Stomach smooth muscle (tissue), 2 donors: ENCODE measurements around the gene TGM3.

Experiments
- H3K27ac ChIP-seq: one replicate; pipeline ENCODE4 v1.7.0; 2013; ENCODE audit warnings: mild to moderate bottlenecking, low read length, inconsistent platforms
- H3K27me3 ChIP-seq, 2 donors: one replicate each; pipeline ENCODE4 v1.7.0; 2013; ENCODE audit warnings: low read length in 2 of 2; ENCODE audit not compliant: insufficient read depth in 2 of 2, control insufficient read depth in 1 of 2
- H3K36me3 ChIP-seq, 2 donors: one replicate each; pipeline ENCODE4 v1.7.0; 2013; ENCODE audit warnings: low read length in 2 of 2; ENCODE audit not compliant: control insufficient read depth in 2 of 2, insufficient read depth in 2 of 2
- H3K4me1 ChIP-seq: one replicate; pipeline ENCODE4 v1.7.0; 2013; ENCODE audit warnings: low read length; ENCODE audit not compliant: control insufficient read depth, insufficient read depth
- H3K4me3 ChIP-seq, 2 donors: one replicate each; pipeline ENCODE4 v1.7.0; 2013; ENCODE audit warnings: low read length in 2 of 2
- H3K9ac ChIP-seq, 2 donors: one replicate each; pipeline ENCODE4 v1.7.0; 2013; ENCODE audit warnings: low read length in 2 of 2, mild to moderate bottlenecking in 1 of 2
- H3K9me3 ChIP-seq, 2 donors: one replicate each; pipeline ENCODE4 v1.7.0; 2013; ENCODE audit warnings: low read length in 2 of 2; ENCODE audit not compliant: control insufficient read depth in 2 of 2
- donor health status: healthy.
- donor health status: Pancreatic carcinoma.

Gene TGM3, protein sequence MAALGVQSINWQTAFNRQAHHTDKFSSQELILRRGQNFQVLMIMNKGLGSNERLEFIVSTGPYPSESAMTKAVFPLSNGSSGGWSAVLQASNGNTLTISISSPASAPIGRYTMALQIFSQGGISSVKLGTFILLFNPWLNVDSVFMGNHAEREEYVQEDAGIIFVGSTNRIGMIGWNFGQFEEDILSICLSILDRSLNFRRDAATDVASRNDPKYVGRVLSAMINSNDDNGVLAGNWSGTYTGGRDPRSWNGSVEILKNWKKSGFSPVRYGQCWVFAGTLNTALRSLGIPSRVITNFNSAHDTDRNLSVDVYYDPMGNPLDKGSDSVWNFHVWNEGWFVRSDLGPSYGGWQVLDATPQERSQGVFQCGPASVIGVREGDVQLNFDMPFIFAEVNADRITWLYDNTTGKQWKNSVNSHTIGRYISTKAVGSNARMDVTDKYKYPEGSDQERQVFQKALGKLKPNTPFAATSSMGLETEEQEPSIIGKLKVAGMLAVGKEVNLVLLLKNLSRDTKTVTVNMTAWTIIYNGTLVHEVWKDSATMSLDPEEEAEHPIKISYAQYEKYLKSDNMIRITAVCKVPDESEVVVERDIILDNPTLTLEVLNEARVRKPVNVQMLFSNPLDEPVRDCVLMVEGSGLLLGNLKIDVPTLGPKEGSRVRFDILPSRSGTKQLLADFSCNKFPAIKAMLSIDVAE

DNA sequence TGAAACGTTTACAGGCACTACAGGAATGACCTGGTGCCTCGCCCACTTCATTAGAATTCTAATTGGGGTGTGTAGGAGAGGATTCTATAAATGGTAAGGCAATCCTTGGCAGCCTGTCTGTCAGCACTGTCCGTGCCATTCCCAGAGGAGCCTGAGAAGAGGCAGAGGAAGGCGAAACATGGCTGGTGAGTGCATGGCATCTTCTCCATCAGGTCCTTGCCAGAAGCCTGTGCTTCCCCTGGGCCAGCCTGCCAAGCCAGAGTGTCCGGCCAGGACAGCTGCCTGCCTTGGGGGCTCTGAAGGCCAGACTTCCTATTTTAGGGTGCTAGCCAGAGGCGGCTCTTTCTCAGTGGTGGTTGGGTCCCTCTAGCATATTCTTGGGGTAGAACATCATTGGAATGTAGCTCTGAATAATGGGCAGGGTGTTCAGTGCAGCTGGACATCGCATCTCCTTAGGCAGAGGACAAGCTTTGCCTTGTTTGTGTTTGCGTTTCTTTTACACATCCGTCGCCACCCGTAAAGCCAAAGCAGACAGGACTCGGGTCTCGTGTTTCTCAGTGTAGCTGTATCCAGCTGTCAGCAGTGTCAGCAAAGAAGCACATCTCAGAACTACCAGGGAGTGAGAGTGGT, at the start of gene TGM3:
Gene TGM3, plus strand, starts transcription at position 116 of the 630 bp plus-strand sequence. Its CDS starts 63 bp downstream, at position 179.
- H3K9ac ChIP-seq: no peak within 1 kb of the TSS
- no peak within 1 kb of the TSS for H3K4me3 ChIP-seq
- H3K27me3 ChIP-seq: peaks cover 0 to 3% of the 10 kb centered on the region in 2 donors
- no peaks in the 10 kb centered on the region for H3K9me3 ChIP-seq
- H3K36me3 ChIP-seq: no peaks in the 10 kb centered on the region
- H3K4me1 ChIP-seq: no peaks in the 10 kb centered on the region
- H3K27ac ChIP-seq: no peak within 1 kb of the TSS

DNA sequence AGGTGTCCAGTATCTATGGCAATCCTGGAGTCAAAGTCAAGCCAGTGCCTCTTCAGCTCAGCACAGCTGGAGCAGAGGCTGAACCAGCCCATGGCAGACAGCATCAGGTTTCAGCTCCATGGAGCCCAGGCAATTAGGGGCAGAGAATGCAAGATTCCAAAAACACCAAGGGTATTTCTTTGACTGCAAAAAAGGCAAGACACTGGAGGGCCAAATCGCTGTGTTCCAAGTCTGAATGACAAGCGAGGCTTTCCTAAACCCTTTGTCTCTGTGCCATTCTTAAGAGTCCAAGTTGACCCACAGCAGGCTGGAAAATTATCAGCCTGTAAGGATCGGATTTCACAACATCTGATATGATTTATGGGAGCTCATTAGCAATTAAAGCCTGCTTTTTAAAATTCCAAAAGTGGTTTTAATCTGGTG, 49.7 kb upstream of the TGM3 start:
- H3K4me1 ChIP-seq: no peaks in the 10 kb centered on the region
- H3K9ac ChIP-seq: no peak overlapping the region
- peaks cover 0 to 4% of the 10 kb centered on the region in 2 donors for H3K27me3 ChIP-seq
- no peaks in the 10 kb centered on the region for H3K9me3 ChIP-seq
- no peaks in the 10 kb centered on the region for H3K36me3 ChIP-seq
- no peak overlapping the region for H3K27ac ChIP-seq
- H3K4me3 ChIP-seq: no peak overlapping the region

DNA sequence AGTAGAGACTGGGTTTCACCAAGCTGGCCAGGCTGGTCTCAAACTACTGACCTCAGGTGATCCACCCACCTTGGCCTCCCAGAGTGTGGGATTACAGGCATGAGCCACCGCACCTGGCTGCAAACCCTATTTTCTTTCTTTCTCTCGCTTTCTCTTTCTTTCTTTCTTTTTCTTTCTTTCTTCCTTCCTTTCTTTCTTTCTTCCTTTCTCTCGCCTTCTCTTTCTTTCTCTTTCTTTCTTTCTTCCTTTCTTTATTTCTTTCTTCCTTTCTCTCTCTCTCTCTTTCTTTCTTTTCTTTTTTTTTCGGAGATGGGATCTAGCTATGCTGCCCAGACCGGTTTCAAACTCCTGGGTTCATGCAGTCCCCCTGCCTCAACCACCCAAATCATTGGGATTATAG, 47.0 kb upstream of the TGM3 start:
- Histone ChIP-seq H3K9me3 (no peaks in the 10 kb centered on the region), H3K27ac (no peak overlapping the region), H3K9ac (no peak overlapping the region), H3K36me3 (no peaks in the 10 kb centered on the region), H3K4me3 (no peak overlapping the region), H3K4me1 (no peaks in the 10 kb centered on the region), H3K27me3 (peaks cover 0 to 4% of the 10 kb centered on the region in 2 donors)

DNA sequence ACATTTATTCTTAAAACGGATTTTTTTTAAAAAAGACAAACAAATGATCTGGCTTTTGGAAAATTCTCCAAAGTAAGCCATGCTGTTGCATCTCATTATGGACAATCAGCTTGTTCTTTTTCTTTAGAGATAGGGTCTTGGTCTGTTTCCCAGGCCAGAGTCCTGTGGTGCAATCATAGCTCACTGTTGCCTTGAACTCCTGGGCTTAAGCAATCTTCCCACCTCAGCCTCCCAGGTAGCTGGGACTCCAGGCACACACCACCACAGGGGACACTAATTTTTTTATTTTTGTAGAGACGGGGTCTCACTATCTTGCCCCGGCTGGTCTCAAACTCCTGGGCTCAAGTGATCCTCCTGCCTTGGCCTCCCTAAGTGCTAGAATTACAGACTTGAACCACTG, 45.9 kb upstream of the TGM3 start:
- Histone ChIP-seq H3K9ac (no peak overlapping the region), H3K9me3 (no peaks in the 10 kb centered on the region), H3K4me3 (no peak overlapping the region), H3K27me3 (peaks cover 0 to 4% of the 10 kb centered on the region in 2 donors), H3K4me1 (no peaks in the 10 kb centered on the region), H3K36me3 (no peaks in the 10 kb centered on the region), H3K27ac (no peak overlapping the region)

DNA sequence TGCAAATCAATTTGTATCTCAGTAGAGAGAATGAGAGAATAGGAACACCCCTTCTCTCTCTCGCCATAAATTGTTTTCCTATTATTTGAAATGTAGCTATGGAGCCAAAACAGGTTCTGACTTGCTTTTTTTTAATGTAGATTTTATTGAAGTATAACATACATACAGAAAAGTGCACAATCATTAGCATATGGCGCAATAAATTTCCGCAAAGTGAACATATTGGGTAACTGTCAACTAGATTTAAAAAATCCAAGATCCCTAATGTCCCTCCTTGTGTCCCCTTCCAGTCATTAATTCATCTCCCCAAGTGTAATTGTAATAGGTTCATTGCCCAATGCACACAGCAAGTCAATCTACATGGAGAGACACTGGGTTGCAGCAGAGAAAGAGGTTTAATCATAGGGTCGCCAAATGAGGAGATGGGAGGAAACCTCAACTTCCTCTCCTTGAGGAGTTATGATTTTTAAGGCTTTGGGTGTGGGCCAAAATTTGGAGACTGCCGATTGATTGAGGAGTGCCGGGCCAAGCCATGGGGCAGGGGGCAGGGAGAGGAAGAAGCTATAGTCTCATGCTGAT, 43.3 kb upstream of the TGM3 start:
- Histone ChIP-seq H3K9me3 (no peaks in the 10 kb centered on the region), H3K4me3 (no peak overlapping the region), H3K4me1 (no peaks in the 10 kb centered on the region), H3K27ac (no peak overlapping the region), H3K27me3 (no peaks in the 10 kb centered on the region), H3K36me3 (no peaks in the 10 kb centered on the region), H3K9ac (no peak overlapping the region)

DNA sequence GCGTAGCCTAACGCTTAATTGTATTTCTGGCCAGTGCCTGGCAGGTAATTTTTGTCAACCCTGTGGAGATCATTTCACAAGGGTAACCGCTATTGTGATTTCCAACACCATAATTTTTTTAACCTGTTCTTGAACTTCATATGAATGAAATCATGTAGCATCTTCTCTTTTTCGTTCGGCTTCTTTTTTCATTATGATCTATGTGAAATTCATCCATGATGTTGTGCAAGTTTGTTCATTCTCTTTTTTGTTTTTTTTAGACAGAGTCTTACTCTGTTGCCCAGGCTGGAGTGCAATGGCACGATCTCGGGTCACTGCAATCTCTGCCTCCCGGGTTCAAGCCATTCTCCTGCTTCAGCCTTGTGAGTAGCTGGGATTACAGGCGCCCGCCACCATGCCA, 42.5 kb upstream of the TGM3 start:
- H3K27me3 ChIP-seq: no peaks in the 10 kb centered on the region
- H3K4me1 ChIP-seq: no peaks in the 10 kb centered on the region
- H3K9me3 ChIP-seq: no peaks in the 10 kb centered on the region
- H3K36me3 ChIP-seq: no peaks in the 10 kb centered on the region
- no peak overlapping the region for H3K9ac ChIP-seq
- H3K27ac ChIP-seq: no peak overlapping the region
- H3K4me3 ChIP-seq: no peak overlapping the region

DNA sequence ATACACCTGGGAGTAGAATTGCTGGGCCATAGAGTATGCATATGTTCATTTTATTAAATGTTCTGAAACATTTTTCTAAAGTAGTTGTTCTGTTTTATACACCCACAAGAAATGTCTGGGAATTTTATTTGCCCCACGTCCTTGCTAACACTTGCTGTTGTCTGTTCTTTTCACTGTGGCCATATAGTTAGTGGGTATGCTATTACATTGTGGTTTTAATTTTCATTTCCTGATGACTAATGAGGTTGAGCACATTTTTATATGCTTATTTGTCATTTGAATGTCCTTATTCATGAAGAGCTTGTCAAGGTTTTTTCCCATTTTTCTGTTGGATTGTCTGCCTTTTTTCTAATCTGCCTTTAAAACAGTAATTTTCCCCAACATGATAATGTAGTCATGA, 41.5 kb upstream of the TGM3 start:
- Histone ChIP-seq H3K4me3 (no peak overlapping the region), H3K4me1 (no peaks in the 10 kb centered on the region), H3K27ac (no peak overlapping the region), H3K9ac (no peak overlapping the region), H3K9me3 (no peaks in the 10 kb centered on the region), H3K36me3 (no peaks in the 10 kb centered on the region), H3K27me3 (peaks cover 0 to under 1% of the 10 kb centered on the region in 2 donors)

DNA sequence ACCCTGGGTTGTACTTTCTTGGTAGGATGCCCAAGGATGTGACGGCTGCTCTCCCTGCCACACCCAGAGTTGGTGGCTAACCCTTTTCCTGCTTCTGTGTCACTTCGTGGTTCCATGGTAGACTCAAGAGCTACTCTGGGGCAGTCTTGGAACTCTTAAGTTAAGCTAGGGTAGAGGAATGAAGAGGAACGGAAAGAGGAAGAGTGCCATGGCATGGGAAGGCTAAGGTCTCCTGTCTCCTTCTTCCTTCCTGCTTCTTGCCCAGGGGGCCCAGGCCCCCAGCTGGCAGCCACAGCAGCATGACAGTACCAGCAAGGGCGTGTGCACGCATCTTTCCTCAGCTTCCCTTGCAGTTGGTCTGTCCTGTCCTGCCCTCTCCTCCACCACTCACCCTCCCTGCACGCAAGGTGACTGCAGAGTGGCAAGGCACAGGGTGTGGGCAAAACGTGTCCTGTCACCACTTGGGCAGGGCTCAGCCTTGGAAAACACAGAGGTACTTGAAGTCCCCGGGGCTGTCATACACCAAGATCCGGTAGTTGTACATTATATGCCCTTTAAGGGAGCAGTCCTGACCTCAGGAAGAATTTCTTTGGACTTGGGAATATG, 39.8 kb upstream of the TGM3 start:
- no peaks in the 10 kb centered on the region for H3K9me3 ChIP-seq
- H3K27me3 ChIP-seq: peaks cover 0 to 3% of the 10 kb centered on the region in 2 donors
- no peaks in the 10 kb centered on the region for H3K4me1 ChIP-seq
- no peak overlapping the region for H3K27ac ChIP-seq
- H3K4me3 ChIP-seq: no peak overlapping the region
- H3K9ac ChIP-seq: no peak overlapping the region
- no peaks in the 10 kb centered on the region for H3K36me3 ChIP-seq

DNA sequence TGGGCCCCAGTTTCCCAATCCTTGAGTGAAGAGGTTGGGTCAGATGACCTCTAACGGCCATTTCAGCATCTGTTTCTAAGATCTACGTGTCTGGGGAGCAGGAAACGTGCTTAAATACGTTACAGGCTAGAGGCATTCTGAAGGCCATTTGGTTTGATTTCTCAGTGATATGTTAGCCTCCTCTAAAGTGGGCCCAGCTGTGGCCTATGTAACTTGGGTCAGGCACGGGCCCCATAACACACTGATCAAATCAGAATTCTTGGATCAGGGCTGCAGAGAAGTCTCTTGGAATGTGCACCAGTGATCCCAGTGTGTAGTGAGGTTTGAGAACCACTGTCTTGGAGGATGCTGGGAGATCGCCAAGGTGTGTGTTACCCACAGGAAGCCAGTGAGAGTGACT, 36.1 kb upstream of the TGM3 start:
- Histone ChIP-seq H3K27ac (no peak overlapping the region), H3K27me3 (peaks cover 0 to 3% of the 10 kb centered on the region in 2 donors), H3K9me3 (no peaks in the 10 kb centered on the region), H3K4me1 (no peaks in the 10 kb centered on the region), H3K36me3 (no peaks in the 10 kb centered on the region), H3K9ac (no peak overlapping the region), H3K4me3 (no peak overlapping the region)

DNA sequence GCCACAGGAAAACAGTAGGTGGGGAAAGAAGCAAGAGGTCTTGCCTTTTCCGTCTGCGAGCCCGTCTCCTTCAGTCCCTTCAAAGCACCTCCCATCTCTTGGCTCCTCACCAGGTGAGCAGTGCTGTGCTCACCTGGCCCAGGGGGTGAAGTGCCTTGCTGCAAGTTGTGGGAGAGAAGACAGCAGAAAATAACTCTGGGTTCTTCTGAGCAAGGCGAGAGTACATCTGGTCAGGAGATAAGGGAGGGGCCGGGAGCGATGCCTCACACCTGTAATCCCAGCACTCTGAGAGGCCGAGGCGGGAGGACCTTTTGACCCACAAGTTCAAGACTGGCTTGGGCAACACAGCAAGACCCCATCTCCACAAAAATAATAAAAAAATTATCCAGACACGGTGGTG, 35.6 kb upstream of the TGM3 start:
- Histone ChIP-seq H3K36me3 (no peaks in the 10 kb centered on the region), H3K27ac (no peak overlapping the region), H3K4me1 (no peaks in the 10 kb centered on the region), H3K9me3 (no peaks in the 10 kb centered on the region), H3K4me3 (no peak overlapping the region), H3K9ac (no peak overlapping the region), H3K27me3 (peaks cover 0 to 3% of the 10 kb centered on the region in 2 donors)
